ENCODE measurements around the gene TRABD2A.

DNA sequence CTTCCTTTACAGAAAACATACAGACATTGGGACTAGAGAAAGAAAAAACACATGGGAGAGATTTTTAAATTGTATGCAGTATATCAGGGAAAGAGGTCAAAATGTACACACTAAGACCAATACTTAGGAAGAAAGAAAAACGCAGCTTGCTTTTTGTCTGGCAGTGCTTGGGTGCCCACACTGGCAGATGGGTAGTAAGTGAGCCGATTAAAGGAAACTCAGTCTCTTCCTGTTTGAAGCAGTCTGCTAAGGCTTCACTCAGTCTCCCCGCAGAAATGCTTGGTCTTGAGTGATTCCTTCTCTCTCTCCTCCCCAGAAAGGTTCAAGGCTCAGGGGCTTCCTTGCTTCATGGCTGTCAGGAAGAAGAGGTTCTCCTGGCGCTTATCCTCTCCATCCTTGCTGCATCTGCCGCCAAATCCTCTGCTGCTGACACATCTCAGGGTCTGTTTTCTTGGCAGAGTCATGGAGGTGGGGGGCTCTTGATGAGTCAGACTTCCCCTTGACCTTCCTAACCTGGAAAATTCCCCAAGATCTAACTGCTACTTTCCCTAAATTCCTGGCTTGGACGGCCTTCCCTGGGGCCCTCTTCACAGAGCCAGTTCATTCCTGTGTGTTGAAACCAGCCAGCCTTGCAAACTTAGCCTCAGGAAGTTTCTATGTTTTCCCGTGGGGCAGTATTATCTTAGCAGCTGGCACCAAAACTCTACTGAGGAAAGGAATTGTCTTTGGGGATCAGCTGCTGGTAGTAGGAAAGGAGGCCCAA lies 14.1 kb upstream of the TRABD2A start:
- TF ChIP-seq GABPA (IDR thresholded peaks at IDR 0.05 in 1 of 2, conservative IDR thresholded peaks at IDR 0.05 in 1 of 2) = no peak
- TF ChIP-seq CTCF (IDR thresholded peaks at IDR 0.05; ENCODE audit: low read depth, low read length, missing input control) = no peak
- TF ChIP-seq REST (IDR thresholded peaks at IDR 0.05) = no peak
- TF ChIP-seq RXRA (IDR thresholded peaks at IDR 0.05) = no peak
- no peak for TF ChIP-seq YY1 (IDR thresholded peaks at IDR 0.05)
- no peak for TF ChIP-seq SP1 (IDR thresholded peaks at IDR 0.05)

Measured in liver (tissue), 3 donors.